Psoas muscle (tissue), 8 donors: ENCODE data around the gene FTO. TPM values are rescaled to one million over a fixed set of nuclear protein-coding genes. Genes with fewer than 3 reads are reported as not detected.

Source experiments
- ATAC-seq, 4 donors: fragments of 200-7000 bp; cut with Tn5 transposase; one replicate each; pipeline ENCODE4 v1.9.1; 2020; ENCODE audit warnings: moderate library complexity in 3 of 4, mild to moderate bottlenecking in 2 of 4
- DNase-seq, 2 donors: peaks; one replicate each; pipeline ENCODE4 v3.0.0-alpha.2; 2020
- H3K27ac ChIP-seq: fragments of 200-600 bp; one replicate; pipeline ENCODE4 v1.8.0; 2022
- H3K27me3 ChIP-seq, 3 donors: fragments of 200-600 bp in 1 of 3; one replicate each; pipeline versions ENCODE4 v1.6.1 to v1.8.0; 2013 to 2022; ENCODE audit warnings: low read length in 2 of 3, mild to moderate bottlenecking in 2 of 3, moderate library complexity in 1 of 3; ENCODE audit not compliant: insufficient read depth in 3 of 3
- H3K36me3 ChIP-seq, 2 donors: fragments of 200-600 bp in 1 of 2; one replicate each; pipeline versions ENCODE4 v1.6.1 to v1.8.0; 2013 to 2022; ENCODE audit warnings: low read depth in 1 of 2, mild to moderate bottlenecking in 1 of 2, moderate library complexity in 1 of 2; ENCODE audit not compliant: insufficient read depth in 1 of 2
- H3K4me1 ChIP-seq: fragments of 200-600 bp; one replicate; pipeline ENCODE4 v1.8.0; 2022
- H3K4me3 ChIP-seq: fragments of 200-600 bp; one replicate; pipeline ENCODE4 v1.8.0; 2022; ENCODE audit warnings: mild to moderate bottlenecking
- H3K9me3 ChIP-seq: fragments of 200-600 bp; one replicate; pipeline ENCODE4 v1.8.0; 2022
- CTCF ChIP-seq: fragments of 200-600 bp; IDR thresholded peaks from one replicate; pipeline ENCODE4 v1.8.0; 2022; ENCODE audit warnings: antibody characterized with exemption
- WGBS, 3 donors: extraction: QIAGEN DNeasy Blood & Tissue Kit; methylation state at CpG; one replicate each; pipeline versions ENCODE4 v1.1.6 to v1.1.7; 2013; 5-methylcytosine and 5-hydroxymethylcytosine counted together
- intact Hi-C, 2 donors: fragments of 100-400 bp; cut with DNase I; formaldehyde crosslinking; loops; one replicate each; pipeline versions ENCODE4 v1.11.0 to v1.14.2; 2022
- polyA plus RNA-seq, 3 donors: library from polyadenylated mRNA; stranded (reverse); fragments of 200-250 nt; gene quantifications; one replicate each; pipeline ENCODE4 v1.2.3, GENCODE V29; 2013
- total RNA-seq, 4 donors: library from RNA; stranded (reverse); fragmentation: NEBNext Ultra II Directional in 2 of 4; extraction: Animal tissue kit (Norgen Biotek cat#: 25700) in 2 of 4; gene quantifications; one replicate each; pipeline versions ENCODE4 v1.2.1 to v1.2.4, GENCODE V29; 2021 to 2023
- donor health status: healthy with polysubstance abuse.
- donor health status: DM: no; HTN: no; CAD: no; lungs with moderate emphysema.
- donor health status: Bipolar disorder and iron deficiency.
- donor health status: healthy.
- donor health status: DM: yes; HTN: yes; CAD: no.
- donor health status: DM: no; HTN: no; CAD: no.
- donor health status: DM: no; HTN: no; CAD: no.
- donor health status: DM: yes; HTN: yes; CAD: no.

FTO gene
- total and polyA plus RNA-seq, 7 donors, result 14.2 to 67.6 (median 47.4) TPM

GRCh38 chr16:53769185-53769584 is 65.2 kb downstream of the FTO start:
- Histone ChIP-seq H3K27me3 (no peaks in the 10 kb centered on the region), H3K4me1 (peaks cover 20% of the 10 kb centered on the region), H3K27ac (no peak overlapping the region), H3K36me3 (no peaks in the 10 kb centered on the region), H3K4me3 (no peak overlapping the region), H3K9me3 (no peaks in the 10 kb centered on the region)
- DNase-seq (no peak), ATAC-seq (no peak)
- no peak for TF ChIP-seq CTCF
- WGBS, 3 donors, result 94 to 97% (median 94%) methylated on average over 4 of the region's 4 CpGs
- intact Hi-C loops, result no loop called here

- intact Hi-C loops, result loop anchor here in 1 of 2 donors (10.0 kb wide), 1 partner anchor 1165 kb away; the partner anchor contains the start of gene IRX5
- Histone ChIP-seq H3K36me3 (no peaks in the 10 kb centered on the region), H3K4me3 (no peak overlapping the region), H3K27ac (no peak overlapping the region), H3K9me3 (no peaks in the 10 kb centered on the region), H3K4me1 (peaks cover 20% of the 10 kb centered on the region), H3K27me3 (no peaks in the 10 kb centered on the region)
- DNase-seq, result no peak
- no peak for ATAC-seq
- no peak for TF ChIP-seq CTCF
Observed at GRCh38 chr16:53769787-53770186, 65.8 kb downstream of the FTO start.

- WGBS, 3 donors, result 84 to 89% (median 86%) methylated on average over 4 of the region's 4 CpGs
- Histone ChIP-seq H3K4me3 (no peak overlapping the region), H3K27me3 (no peaks in the 10 kb centered on the region), H3K4me1 (peaks cover 27% of the 10 kb centered on the region), H3K36me3 (no peaks in the 10 kb centered on the region), H3K27ac (no peak overlapping the region), H3K9me3 (no peaks in the 10 kb centered on the region)
- ATAC-seq (no peak), DNase-seq (no peak)
- TF ChIP-seq CTCF, result no peak
- intact Hi-C loops, result loop anchor here in 1 of 2 donors (10.0 kb wide), 1 partner anchor 1164 kb away; the partner anchor contains the start of gene IRX5
Observed at GRCh38 chr16:53770641-53771040, 66.7 kb downstream of the FTO start.

- Histone ChIP-seq H3K27ac (no peak overlapping the region), H3K4me1 (peaks cover 40% of the 10 kb centered on the region), H3K36me3 (no peaks in the 10 kb centered on the region), H3K27me3 (no peaks in the 10 kb centered on the region), H3K9me3 (no peaks in the 10 kb centered on the region), H3K4me3 (no peak overlapping the region)
- no peak for ATAC-seq
- intact Hi-C loops, result loop anchor here in 1 of 2 donors (10.0 kb wide), 1 partner anchor 1163 kb away; the partner anchor contains the start of gene IRX5
- TF ChIP-seq CTCF, result no peak
- DNase-seq, result no peak
- 77 to 83% (median 78%) methylated on average over 9 of the region's 9 CpGs for whole genome bisulfite sequencing, 3 donors
Observed at GRCh38 chr16:53771655-53772497, 67.9 kb downstream of the FTO start.
